ENCODE measurements around the gene ADPRHL1.

GRCh38 chr13:113413898-113414282 lies 39.4 kb downstream of the ADPRHL1 start:
- TF ChIP-seq CTCF (IDR thresholded peaks at IDR 0.05; ENCODE audit: low read depth, low read length, poor library complexity, severe bottlenecking) (no peak), EZH2phosphoT487 (IDR thresholded peaks at IDR 0.05; ENCODE audit: borderline replicate concordance, low read length) (no peak)
